ENCODE data around the gene PNMA8A.

PNMA8A gene, protein sequence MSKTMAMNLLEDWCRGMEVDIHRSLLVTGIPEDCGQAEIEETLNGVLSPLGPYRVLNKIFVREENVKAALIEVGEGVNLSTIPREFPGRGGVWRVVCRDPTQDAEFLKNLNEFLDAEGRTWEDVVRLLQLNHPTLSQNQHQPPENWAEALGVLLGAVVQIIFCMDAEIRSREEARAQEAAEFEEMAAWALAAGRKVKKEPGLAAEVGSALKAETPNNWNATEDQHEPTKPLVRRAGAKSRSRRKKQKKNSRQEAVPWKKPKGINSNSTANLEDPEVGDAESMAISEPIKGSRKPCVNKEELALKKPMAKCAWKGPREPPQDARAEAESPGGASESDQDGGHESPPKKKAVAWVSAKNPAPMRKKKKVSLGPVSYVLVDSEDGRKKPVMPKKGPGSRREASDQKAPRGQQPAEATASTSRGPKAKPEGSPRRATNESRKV

DNA sequence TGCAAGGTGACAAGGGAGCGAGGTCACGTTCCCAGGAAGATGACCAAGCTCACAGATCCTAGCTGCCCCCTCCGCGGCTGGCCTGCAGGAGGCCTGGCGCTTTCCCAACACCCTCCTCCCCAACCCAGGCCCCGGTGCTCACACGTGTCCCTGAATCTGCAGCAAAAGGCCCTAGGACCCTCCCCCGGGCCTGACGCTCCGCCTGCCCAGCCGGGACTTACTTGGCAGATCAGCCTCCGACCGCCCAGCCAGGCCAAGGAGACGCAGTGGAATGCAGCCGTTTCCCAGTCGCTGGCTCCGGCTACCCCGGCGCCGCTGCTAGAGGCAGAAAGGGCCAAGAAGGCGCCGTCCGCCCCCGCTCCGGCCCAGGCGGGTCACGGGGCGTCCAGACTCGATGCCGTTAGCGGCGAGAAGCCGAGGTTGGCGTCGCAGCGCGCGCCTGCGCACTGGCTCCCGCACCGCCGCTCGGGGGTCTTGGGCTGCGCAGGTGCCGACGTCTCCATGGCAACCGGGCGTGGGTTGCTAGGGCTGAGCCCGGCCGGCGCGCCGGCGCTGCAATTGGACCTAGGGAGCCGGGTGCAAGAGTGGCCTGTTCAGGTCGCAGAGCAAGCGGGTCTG is at the start of gene PNMA8A:
Gene PNMA8A, minus strand, starts transcription at position 448 of the 618 bp plus-strand sequence. CDS start 528 bp downstream, outside the sequence.
- Histone ChIP-seq H3K9ac (ENCODE audit: low read length) (no peak within 1 kb of the TSS), H3K27me3 (ENCODE audit: insufficient read depth, low read length) (peaks cover 21% of the 10 kb centered on the region; the same call in 1 of the 2 replicates), H3K9me3 (ENCODE audit: low read length) (no peaks in the 10 kb centered on the region), H3K36me3 (ENCODE audit: insufficient read depth, low read length) (no peaks in the 10 kb centered on the region), H3F3A (ENCODE audit: insufficient read depth, low read length) (no peaks in the 10 kb centered on the region), H3K4me2 (ENCODE audit: low read length) (no peak within 1 kb of the TSS), H2AFZ (ENCODE audit: low read length) (no peak within 1 kb of the TSS), H3K4me3 (ENCODE audit: low read depth, low read length, poor library complexity, severe bottlenecking) (no peak within 1 kb of the TSS), H3K4me1 (ENCODE audit: insufficient read depth, low read length, severe bottlenecking) (no peaks in the 10 kb centered on the region), H3K9me2 (ENCODE audit: low read depth, low read length) (no peaks in the 10 kb centered on the region), H4K20me1 (ENCODE audit: insufficient read depth, low read length) (no peaks in the 10 kb centered on the region), H3K79me2 (ENCODE audit: insufficient read depth, low read length) (no peaks in the 10 kb centered on the region), H3K27ac (ENCODE audit: low read depth, low read length, poor library complexity, severe bottlenecking) (no peak within 1 kb of the TSS)
- TF ChIP-seq EZH2 (IDR thresholded peaks at IDR 0.05; ENCODE audit: borderline replicate concordance, low read length), result no peak

DNA sequence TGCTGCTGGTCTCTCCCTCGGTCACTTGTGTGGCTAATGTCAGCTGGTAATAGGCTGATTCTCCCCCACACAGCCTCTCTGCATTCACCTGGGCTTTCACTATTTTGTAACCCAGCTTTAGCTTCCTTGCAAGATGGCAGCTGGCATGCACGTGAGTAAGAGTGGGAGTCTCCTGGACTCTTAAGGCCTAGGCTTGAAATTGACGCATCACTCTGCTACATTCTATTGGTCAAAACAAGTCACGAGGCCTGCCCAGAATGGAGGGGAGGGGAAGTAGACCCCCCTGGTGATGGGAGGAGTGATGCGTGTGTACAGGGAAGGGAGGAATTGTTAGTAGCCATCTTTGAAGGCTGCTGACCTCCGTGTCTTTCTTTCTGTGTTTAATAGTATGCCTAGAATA is 49.3 kb upstream of the PNMA8A start:
- Histone ChIP-seq H4K20me1 (ENCODE audit: insufficient read depth, low read length) (no peaks in the 10 kb centered on the region), H3K9me3 (ENCODE audit: low read length) (no peaks in the 10 kb centered on the region), H3K9me2 (ENCODE audit: low read depth, low read length) (no peaks in the 10 kb centered on the region), H3K9ac (ENCODE audit: low read length) (no peak overlapping the region), H3K36me3 (ENCODE audit: insufficient read depth, low read length) (no peaks in the 10 kb centered on the region), H3K4me1 (ENCODE audit: insufficient read depth, low read length, severe bottlenecking) (no peaks in the 10 kb centered on the region), H3K79me2 (ENCODE audit: insufficient read depth, low read length) (no peaks in the 10 kb centered on the region), H3K4me3 (ENCODE audit: low read depth, low read length, poor library complexity, severe bottlenecking) (no peak overlapping the region), H2AFZ (ENCODE audit: low read length) (no peak overlapping the region), H3K4me2 (ENCODE audit: low read length) (no peak overlapping the region), H3K27me3 (ENCODE audit: insufficient read depth, low read length) (peaks cover 10% of the 10 kb centered on the region; the same call in 1 of the 2 replicates), H3F3A (ENCODE audit: insufficient read depth, low read length) (no peaks in the 10 kb centered on the region), H3K27ac (ENCODE audit: low read depth, low read length, poor library complexity, severe bottlenecking) (no peak overlapping the region)
- TF ChIP-seq, protein P1, sequence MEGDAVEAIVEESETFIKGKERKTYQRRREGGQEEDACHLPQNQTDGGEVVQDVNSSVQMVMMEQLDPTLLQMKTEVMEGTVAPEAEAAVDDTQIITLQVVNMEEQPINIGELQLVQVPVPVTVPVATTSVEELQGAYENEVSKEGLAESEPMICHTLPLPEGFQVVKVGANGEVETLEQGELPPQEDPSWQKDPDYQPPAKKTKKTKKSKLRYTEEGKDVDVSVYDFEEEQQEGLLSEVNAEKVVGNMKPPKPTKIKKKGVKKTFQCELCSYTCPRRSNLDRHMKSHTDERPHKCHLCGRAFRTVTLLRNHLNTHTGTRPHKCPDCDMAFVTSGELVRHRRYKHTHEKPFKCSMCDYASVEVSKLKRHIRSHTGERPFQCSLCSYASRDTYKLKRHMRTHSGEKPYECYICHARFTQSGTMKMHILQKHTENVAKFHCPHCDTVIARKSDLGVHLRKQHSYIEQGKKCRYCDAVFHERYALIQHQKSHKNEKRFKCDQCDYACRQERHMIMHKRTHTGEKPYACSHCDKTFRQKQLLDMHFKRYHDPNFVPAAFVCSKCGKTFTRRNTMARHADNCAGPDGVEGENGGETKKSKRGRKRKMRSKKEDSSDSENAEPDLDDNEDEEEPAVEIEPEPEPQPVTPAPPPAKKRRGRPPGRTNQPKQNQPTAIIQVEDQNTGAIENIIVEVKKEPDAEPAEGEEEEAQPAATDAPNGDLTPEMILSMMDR (IDR thresholded peaks at IDR 0.05; ENCODE audit: low read length), result no peak
- no peak for TF ChIP-seq EZH2 (IDR thresholded peaks at IDR 0.05; ENCODE audit: borderline replicate concordance, low read length)

DNA sequence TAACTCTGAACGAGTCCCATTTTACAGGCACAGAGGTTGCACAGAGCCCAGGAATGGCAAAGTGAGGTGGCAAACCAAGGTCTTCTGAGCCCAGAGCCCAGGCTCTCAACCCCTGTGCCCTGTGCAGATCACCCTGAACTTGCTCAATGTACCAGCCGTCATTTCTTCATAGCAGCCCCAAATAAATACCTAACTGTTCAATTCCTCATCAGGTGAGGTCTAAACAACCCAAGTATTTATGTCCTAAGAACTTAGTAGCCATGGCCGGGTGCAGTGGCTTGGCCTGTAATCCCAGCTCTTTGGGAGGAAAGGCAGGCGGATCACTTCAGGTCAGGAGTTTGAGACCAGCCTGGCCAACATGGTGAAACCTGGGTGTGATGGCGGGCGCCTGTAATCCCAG is 46.1 kb upstream of the PNMA8A start:
- Histone ChIP-seq H3K4me1 (ENCODE audit: insufficient read depth, low read length, severe bottlenecking) (no peaks in the 10 kb centered on the region), H3K79me2 (ENCODE audit: insufficient read depth, low read length) (no peaks in the 10 kb centered on the region), H3K36me3 (ENCODE audit: insufficient read depth, low read length) (no peaks in the 10 kb centered on the region), H3K9me3 (ENCODE audit: low read length) (no peaks in the 10 kb centered on the region), H3K4me2 (ENCODE audit: low read length) (no peak overlapping the region), H3K9me2 (ENCODE audit: low read depth, low read length) (no peaks in the 10 kb centered on the region), H3F3A (ENCODE audit: insufficient read depth, low read length) (no peaks in the 10 kb centered on the region), H3K27ac (ENCODE audit: low read depth, low read length, poor library complexity, severe bottlenecking) (no peak overlapping the region), H3K27me3 (ENCODE audit: insufficient read depth, low read length) (0 out of 2 replicates have a peak, but pooled peaks cover 4% of the 10 kb centered on the region), H3K4me3 (ENCODE audit: low read depth, low read length, poor library complexity, severe bottlenecking) (no peak overlapping the region), H2AFZ (ENCODE audit: low read length) (no peak overlapping the region), H3K9ac (ENCODE audit: low read length) (no peak overlapping the region), H4K20me1 (ENCODE audit: insufficient read depth, low read length) (no peaks in the 10 kb centered on the region)
- no peak for TF ChIP-seq EZH2 (IDR thresholded peaks at IDR 0.05; ENCODE audit: borderline replicate concordance, low read length)
- TF ChIP-seq, protein P1 (IDR thresholded peaks at IDR 0.05; ENCODE audit: low read length), result no peak
